IPS DF 6.9 (cell line): Measurements from ENCODE around the gene PBX4.
"Not testable (repeated sequence)": the region's sequence is repeated elsewhere in the genome, so short reads cannot be mapped to it uniquely, and the experiment has no call there.

Experiments used
- DNase-seq: peaks from one replicate; pipeline ENCODE4 v3.0.0-alpha.2; 2013; ENCODE audit warnings: low read depth, low spot score
- H3K27ac ChIP-seq: one replicate; pipeline ENCODE4 v1.5.1; 2013; ENCODE audit warnings: low read length, control low read depth
- H3K27me3 ChIP-seq: 2 replicates; pipeline ENCODE4 v1.6.1; 2013; ENCODE audit warnings: mild to moderate bottlenecking, low read length; ENCODE audit not compliant: control insufficient read depth, insufficient read depth
- H3K36me3 ChIP-seq: 2 replicates; pipeline ENCODE4 v1.6.1; 2013; ENCODE audit warnings: low read length; ENCODE audit not compliant: control insufficient read depth, insufficient read depth
- H3K4me1 ChIP-seq: 2 replicates; pipeline ENCODE4 v1.6.1; 2013; ENCODE audit warnings: low read length; ENCODE audit not compliant: control insufficient read depth, insufficient read depth
- H3K4me3 ChIP-seq: 2 replicates; pipeline ENCODE4 v1.5.1; 2013; ENCODE audit warnings: mild to moderate bottlenecking, low read length
- H3K9me3 ChIP-seq: 2 replicates; pipeline ENCODE4 v1.6.1; 2013; ENCODE audit warnings: low read length, inconsistent platforms; ENCODE audit not compliant: control insufficient read depth, insufficient read depth
- WGBS: extraction: QIAGEN DNeasy Blood & Tissue Kit; methylation state at CpG from one replicate; pipeline ENCODE4 v1.1.7; 2013; ENCODE audit warnings: mixed read lengths, missing lambda C conversion rate; ENCODE audit not compliant: insufficient read length, insufficient coverage; 5-methylcytosine and 5-hydroxymethylcytosine counted together

Gene PBX4

DNA sequence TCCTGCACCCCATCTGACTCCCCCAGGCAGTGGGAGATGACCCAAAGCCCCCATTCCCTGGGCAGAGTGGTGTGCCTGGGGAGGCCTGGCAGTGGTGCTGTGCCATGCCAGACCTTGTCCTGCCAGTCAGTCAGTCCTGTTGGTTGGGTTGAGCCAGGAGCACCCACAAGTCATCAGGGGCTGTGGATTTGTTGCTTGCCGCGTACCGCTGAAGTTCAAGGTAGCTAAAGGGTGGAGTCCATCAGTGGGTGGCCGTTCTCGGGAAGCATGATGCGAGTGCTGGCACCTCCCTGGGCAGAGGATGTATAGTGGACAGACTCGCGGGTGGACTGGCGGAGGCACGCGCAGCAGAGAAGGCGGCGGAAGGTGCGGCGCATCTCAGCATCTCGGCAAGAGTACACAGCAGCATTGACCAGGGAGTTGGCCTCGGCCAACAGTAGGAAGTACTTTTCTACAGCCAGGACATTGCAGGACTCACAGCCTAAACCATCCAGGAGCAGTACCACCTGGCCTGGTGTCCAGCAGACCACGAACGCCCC, 5.6 kb upstream of the PBX4 start:
- no peak overlapping the region for H3K27ac ChIP-seq
- peaks cover 12% of the 10 kb centered on the region for H3K36me3 ChIP-seq
- H3K4me3 ChIP-seq, result no peak overlapping the region
- H3K4me1 ChIP-seq, result peaks cover 6% of the 10 kb centered on the region
- H3K9me3 ChIP-seq, result no peaks in the 10 kb centered on the region
- DNase-seq, result no peak
- no CpG with 5 or more reads among the region's 19 CpGs for WGBS
- no peaks in the 10 kb centered on the region for H3K27me3 ChIP-seq

DNA sequence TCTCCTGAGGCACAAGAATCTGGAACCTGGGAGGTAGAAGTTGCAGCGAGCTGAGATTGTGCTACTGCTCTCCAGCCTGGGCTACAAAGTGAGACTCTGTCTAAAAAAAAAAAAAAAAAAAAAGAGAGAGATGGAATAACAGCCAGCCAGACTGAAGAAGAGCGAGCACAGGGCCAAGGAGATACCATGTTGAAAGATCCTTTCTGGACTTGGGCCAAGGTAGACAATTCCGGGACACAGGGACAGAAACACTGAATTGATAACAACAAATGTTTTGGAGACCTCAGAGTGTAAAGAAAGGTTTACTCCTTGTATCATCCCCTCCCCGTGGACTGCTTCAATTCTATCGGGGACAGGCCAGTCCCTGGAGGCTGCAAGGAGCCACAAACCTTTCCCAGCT, 4.9 kb upstream of the PBX4 start:
- no peak for DNase-seq
- H3K36me3 ChIP-seq, result peaks cover 12% of the 10 kb centered on the region
- H3K4me3 ChIP-seq, result no peak overlapping the region
- H3K27me3 ChIP-seq, result no peaks in the 10 kb centered on the region
- no CpG with 5 or more reads among the region's 5 CpGs for WGBS
- H3K4me1 ChIP-seq, result peaks cover 6% of the 10 kb centered on the region
- no peak overlapping the region for H3K27ac ChIP-seq
- no peaks in the 10 kb centered on the region for H3K9me3 ChIP-seq

DNA sequence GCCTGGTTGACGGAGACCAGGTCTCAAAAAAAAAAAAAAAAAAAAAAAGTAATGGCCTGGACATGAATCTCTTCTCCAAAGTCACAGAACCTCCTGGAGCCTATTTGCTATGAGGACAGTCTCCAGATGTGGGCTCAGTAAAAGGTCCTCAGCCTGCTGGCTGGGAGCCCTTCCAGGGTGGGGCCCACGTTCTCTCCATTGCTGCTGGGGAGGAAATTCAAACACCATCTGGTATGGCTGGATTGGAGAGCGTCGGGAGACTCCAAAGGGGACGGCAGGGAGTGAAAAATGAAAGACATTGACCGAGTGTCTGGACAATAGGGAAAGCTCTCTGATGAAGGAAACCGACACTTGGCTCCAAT, 1.3 kb upstream of the PBX4 start:
- no peaks in the 10 kb centered on the region for H3K4me1 ChIP-seq
- DNase-seq, result no peak
- no peaks in the 10 kb centered on the region for H3K27me3 ChIP-seq
- H3K27ac ChIP-seq, result no peak overlapping the region
- H3K4me3 ChIP-seq, result no peak overlapping the region
- H3K9me3 ChIP-seq, result no peaks in the 10 kb centered on the region
- peaks cover 12% of the 10 kb centered on the region for H3K36me3 ChIP-seq
- WGBS, result no CpG with 5 or more reads among the region's 7 CpGs

DNA sequence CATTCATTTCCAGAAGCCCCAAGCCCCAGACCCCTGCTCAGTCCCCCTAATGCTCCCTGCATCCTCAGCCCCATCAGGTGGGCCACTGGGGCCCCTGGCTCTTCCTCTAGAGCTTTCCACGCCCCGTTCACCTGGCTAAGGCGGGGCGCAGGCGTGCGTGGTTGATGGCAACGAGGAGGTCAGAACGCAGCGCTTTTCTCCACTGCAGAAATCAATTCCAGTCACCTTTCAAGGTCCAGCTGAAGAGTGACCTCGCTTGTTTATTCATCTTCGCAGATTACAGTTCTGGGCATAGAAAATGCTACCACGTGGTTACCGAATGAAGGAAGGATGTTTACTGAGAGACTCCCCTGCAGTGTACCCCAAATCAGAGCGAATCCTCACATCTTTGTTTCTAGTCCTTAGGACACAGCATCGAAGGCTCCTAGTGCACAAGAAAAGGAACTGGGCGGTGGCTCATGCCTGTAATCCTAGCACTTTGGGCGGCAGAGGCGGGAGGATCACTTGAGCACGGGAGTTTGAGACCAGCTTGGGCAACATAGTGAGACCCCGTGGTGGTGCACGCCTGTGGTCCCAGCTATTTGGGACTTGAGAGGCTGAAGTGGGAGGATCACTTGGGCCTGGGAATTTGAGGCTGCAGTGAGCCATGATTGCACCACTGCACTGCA, 828 bp upstream of the PBX4 start:
- no CpG with 5 or more reads among the region's 21 CpGs for WGBS
- Histone ChIP-seq H3K9me3 (no peaks in the 10 kb centered on the region), H3K27me3 (no peaks in the 10 kb centered on the region), H3K4me3 (no peak overlapping the region), H3K4me1 (no peaks in the 10 kb centered on the region), H3K27ac (no peak overlapping the region), H3K36me3 (peaks cover 8% of the 10 kb centered on the region)
- DNase-seq, result no peak

DNA sequence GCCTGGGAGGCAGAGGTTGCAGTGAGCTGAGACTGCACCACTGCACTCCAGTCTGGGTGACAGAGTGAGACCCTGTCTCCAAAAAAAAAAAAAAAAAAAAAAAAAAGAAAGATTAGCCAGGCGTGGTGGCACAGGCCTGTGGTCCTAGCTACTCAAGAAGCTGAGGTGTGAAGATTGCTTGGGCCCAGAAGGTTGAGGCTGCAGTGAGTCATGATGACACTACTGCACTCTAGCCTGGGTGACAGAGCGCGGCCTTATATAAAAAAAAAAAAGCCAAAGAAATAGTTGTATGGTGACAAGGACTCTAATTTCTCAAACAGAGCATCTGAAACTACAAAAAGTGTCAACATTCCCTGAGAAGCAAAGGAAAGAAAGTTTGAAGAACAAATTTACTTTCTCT, 3.4 kb downstream of the PBX4 start:
- H3K9me3 ChIP-seq, result no peaks in the 10 kb centered on the region
- WGBS, result no CpG with 5 or more reads among the region's 3 CpGs
- H3K4me1 ChIP-seq, result no peaks in the 10 kb centered on the region
- no peak overlapping the region for H3K4me3 ChIP-seq
- no peaks in the 10 kb centered on the region for H3K36me3 ChIP-seq
- no peak overlapping the region for H3K27ac ChIP-seq
- no peak for DNase-seq
- H3K27me3 ChIP-seq, result no peaks in the 10 kb centered on the region

DNA sequence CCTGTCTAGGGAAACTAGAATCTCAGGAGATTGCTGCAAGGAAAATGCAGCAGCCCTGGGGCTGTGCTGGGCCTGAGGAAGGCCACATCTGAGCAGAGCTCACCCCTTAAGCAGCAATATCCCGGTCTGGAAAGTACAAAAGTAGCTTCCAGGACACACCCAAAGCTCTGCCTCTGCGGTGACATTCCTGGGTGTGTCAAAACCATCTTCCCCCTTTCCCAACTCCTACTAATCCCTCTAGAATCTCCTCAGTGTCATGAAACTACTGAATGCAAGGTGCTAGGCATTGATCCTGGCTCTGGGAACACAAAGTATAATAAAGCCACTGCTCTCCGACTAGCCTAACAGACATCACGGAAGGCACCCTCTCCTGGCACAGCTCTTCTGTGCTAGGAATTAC, 5.0 kb downstream of the PBX4 start:
- Histone ChIP-seq H3K27me3 (no peaks in the 10 kb centered on the region), H3K4me1 (no peaks in the 10 kb centered on the region), H3K4me3 (no peak overlapping the region)

DNA sequence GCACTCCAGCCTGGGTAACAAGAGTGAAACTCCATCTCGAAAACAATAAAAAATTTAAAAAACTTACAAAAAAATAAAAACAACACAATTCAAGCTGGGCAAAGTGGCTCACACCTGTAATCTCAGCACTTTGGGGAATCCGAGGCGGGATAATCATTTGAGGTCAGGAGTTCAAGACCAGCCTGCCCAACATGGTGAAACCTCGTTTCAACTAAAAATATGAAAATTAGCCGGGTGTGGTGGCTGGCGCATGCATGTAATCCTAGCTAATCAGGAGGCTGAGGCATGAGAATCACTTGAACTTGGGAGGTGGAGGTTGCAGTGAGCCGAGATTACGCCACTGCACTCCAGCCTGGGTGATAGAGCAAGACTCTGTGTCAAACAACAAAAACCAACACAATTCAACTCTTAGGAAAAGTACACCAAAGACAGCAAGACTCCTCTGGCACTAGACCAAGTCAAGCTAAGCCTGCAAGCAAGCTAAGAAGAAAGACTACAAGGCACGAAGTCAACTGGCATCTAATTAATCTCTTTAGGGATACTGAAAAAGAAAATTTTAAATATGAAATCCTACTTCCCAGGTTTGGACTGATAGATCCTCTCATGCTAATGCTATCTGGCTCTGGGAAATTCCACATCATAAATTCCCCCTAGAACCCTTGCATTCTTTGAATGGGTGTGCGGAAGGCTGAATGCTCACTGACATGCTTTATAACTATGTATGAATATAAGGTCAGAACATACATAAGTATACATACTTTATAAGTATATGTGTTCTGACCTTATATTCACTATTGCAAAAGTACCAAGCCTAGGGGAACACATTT, 7.9 kb downstream of the PBX4 start:
- WGBS, result no CpG with 5 or more reads among the region's 10 CpGs
- Histone ChIP-seq H3K27ac (no peak overlapping the region), H3K27me3 (no peaks in the 10 kb centered on the region), H3K4me3 (no peak overlapping the region), H3K4me1 (no peaks in the 10 kb centered on the region), H3K9me3 (no peaks in the 10 kb centered on the region), H3K36me3 (no peaks in the 10 kb centered on the region)
- DNase-seq, result no peak

More for the DNA sequence above, 5.0 kb downstream of the PBX4 start:
- WGBS, result no CpG with 5 or more reads among the region's 4 CpGs
- H3K9me3 ChIP-seq, result no peaks in the 10 kb centered on the region
- no peaks in the 10 kb centered on the region for H3K36me3 ChIP-seq
- H3K27ac ChIP-seq, result no peak overlapping the region
- DNase-seq, result no peak

DNA sequence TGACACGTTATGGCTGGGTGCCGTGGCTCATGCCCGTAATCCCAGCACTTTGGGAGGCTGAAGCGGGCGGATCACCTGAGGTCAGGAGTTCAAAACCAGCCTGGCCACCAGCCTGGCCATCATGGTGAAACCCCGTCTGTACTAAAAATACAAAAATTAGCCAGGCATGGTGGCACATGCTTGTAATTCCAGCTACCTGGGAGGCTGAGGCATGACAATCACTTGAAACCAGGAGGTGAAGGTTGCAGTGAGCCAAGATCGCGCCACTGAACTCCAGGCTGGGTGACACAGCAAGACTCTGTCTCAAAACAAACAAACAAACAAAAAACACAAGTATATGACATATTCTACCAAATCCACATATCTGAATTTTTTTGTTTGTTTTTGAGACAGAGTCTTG, 11.8 kb downstream of the PBX4 start:
- not testable (repeated sequence) for H3K36me3 ChIP-seq, H3K4me3 ChIP-seq, H3K4me1 ChIP-seq, H3K27me3 ChIP-seq, DNase-seq, H3K9me3 ChIP-seq, H3K27ac ChIP-seq
- WGBS, result no CpG with 5 or more reads among the region's 8 CpGs

DNA sequence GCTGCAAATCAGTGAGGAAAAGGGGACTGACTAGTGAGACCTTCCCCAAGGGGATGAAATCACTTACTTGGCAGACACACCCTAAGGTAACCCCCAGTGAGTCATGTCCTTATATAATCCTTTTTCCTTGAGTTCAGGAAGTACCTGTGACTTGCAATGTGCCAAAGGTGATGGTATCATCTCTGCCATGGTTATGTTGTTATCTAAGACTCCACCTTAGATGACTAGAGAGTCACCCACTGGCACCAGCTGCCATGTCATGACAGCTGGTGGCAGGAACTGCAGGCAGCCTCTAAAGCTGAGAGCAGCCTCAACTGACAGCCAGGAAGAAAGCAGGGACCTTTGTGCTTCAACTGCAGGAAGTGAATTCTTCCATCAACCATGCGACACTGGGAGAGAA, 12.5 kb downstream of the PBX4 start:
- no peak for DNase-seq
- Histone ChIP-seq H3K36me3 (no peaks in the 10 kb centered on the region), H3K4me3 (no peak overlapping the region), H3K9me3 (no peaks in the 10 kb centered on the region), H3K27ac (no peak overlapping the region), H3K27me3 (no peaks in the 10 kb centered on the region), H3K4me1 (0 out of 2 replicates have a peak, but pooled peaks cover 1% of the 10 kb centered on the region)
- no CpG with 5 or more reads among the region's 1 CpG for WGBS

DNA sequence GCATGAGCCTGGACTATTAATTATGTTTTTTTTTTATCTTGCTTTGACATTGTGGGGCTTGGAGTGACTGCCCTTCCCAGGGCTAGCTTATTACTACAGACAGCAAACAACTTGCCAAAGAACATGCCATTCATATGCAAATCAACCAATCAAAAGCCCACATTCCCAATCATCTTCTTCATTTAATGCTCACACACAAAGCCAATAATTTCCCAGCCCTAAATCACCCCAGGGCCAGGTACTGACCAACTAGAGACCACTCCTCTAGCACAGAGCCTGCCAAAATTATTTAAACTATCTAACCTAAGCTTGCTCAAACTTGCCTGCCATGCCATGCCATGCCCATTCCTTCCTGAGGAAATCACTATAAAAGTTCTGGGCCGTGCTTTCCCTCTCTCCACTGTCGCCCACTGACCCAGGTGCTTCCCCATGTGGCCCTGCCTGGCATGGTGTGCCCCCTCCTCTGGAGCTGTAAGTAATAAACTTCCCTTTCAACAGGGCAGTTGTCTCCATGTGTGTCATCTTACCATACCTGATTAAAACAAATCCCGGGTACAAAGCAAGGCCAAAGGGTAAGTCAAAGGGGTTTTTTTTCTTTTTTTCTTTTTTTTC, 15.7 kb downstream of the PBX4 start:
- WGBS, result no CpG with 5 or more reads among the region's 3 CpGs
- H3K27ac ChIP-seq, result no peak overlapping the region
- H3K9me3 ChIP-seq, result no peaks in the 10 kb centered on the region
- H3K27me3 ChIP-seq, result no peaks in the 10 kb centered on the region; the same call in 1 of the 2 replicates
- H3K36me3 ChIP-seq, result no peaks in the 10 kb centered on the region
- H3K4me1 ChIP-seq, result 0 out of 2 replicates have a peak, but pooled peaks cover 1% of the 10 kb centered on the region
- no peak overlapping the region for H3K4me3 ChIP-seq
- DNase-seq, result no peak
